ENCODE results near the gene RTKN2.

RTKN2 gene

GRCh38 chr10:62178568-62178967, 90.1 kb downstream of the RTKN2 start:
- Histone ChIP-seq H3K27ac (ENCODE audit: low read depth, low read length) (no peak overlapping the region), H3K4me1 (ENCODE audit: control insufficient read depth, insufficient read depth, low read length) (no peaks in the 10 kb centered on the region), H3K9ac (ENCODE audit: low read length) (no peak overlapping the region), H3K4me3 (ENCODE audit: low read length) (no peak overlapping the region), H3K27me3 (ENCODE audit: control insufficient read depth, insufficient read depth, low read length) (no peaks in the 10 kb centered on the region), H3K36me3 (ENCODE audit: control insufficient read depth, insufficient read depth, low read length) (no peaks in the 10 kb centered on the region)

GRCh38 chr10:62177111-62177510, 91.5 kb downstream of the RTKN2 start:
- Histone ChIP-seq H3K4me3 (ENCODE audit: low read length) (no peak overlapping the region), H3K4me1 (ENCODE audit: control insufficient read depth, insufficient read depth, low read length) (no peaks in the 10 kb centered on the region), H3K9ac (ENCODE audit: low read length) (no peak overlapping the region), H3K27me3 (ENCODE audit: control insufficient read depth, insufficient read depth, low read length) (no peaks in the 10 kb centered on the region), H3K36me3 (ENCODE audit: control insufficient read depth, insufficient read depth, low read length) (no peaks in the 10 kb centered on the region), H3K27ac (ENCODE audit: low read depth, low read length) (no peak overlapping the region)

GRCh38 chr10:62175251-62175650, 93.4 kb downstream of the RTKN2 start:
- Histone ChIP-seq H3K4me3 (ENCODE audit: low read length) (no peak overlapping the region), H3K27me3 (ENCODE audit: control insufficient read depth, insufficient read depth, low read length) (no peaks in the 10 kb centered on the region), H3K36me3 (ENCODE audit: control insufficient read depth, insufficient read depth, low read length) (no peaks in the 10 kb centered on the region), H3K9ac (ENCODE audit: low read length) (no peak overlapping the region), H3K4me1 (ENCODE audit: control insufficient read depth, insufficient read depth, low read length) (no peaks in the 10 kb centered on the region), H3K27ac (ENCODE audit: low read depth, low read length) (no peak overlapping the region)

- Histone ChIP-seq H3K27me3 (ENCODE audit: control insufficient read depth, insufficient read depth, low read length) (no peaks in the 10 kb centered on the region), H3K9ac (ENCODE audit: low read length) (no peak overlapping the region), H3K4me3 (ENCODE audit: low read length) (no peak overlapping the region), H3K36me3 (ENCODE audit: control insufficient read depth, insufficient read depth, low read length) (no peaks in the 10 kb centered on the region), H3K4me1 (ENCODE audit: control insufficient read depth, insufficient read depth, low read length) (no peaks in the 10 kb centered on the region), H3K27ac (ENCODE audit: low read depth, low read length) (no peak overlapping the region)
Measured at GRCh38 chr10:62172465-62172864, 96.2 kb downstream of the RTKN2 start.

GRCh38 chr10:62171791-62172190, 96.9 kb downstream of the RTKN2 start:
- H3K27ac ChIP-seq (ENCODE audit: low read depth, low read length) = no peak overlapping the region
- no peaks in the 10 kb centered on the region for H3K36me3 ChIP-seq (ENCODE audit: control insufficient read depth, insufficient read depth, low read length)
- no peaks in the 10 kb centered on the region for H3K27me3 ChIP-seq (ENCODE audit: control insufficient read depth, insufficient read depth, low read length)
- no peaks in the 10 kb centered on the region for H3K4me1 ChIP-seq (ENCODE audit: control insufficient read depth, insufficient read depth, low read length)
- H3K4me3 ChIP-seq (ENCODE audit: low read length) = no peak overlapping the region
- H3K9ac ChIP-seq (ENCODE audit: low read length) = no peak overlapping the region

- no peak overlapping the region for H3K9ac ChIP-seq (ENCODE audit: low read length)
- no peaks in the 10 kb centered on the region for H3K27me3 ChIP-seq (ENCODE audit: control insufficient read depth, insufficient read depth, low read length)
- no peak overlapping the region for H3K27ac ChIP-seq (ENCODE audit: low read depth, low read length)
- H3K4me3 ChIP-seq (ENCODE audit: low read length) = no peak overlapping the region
- no peaks in the 10 kb centered on the region for H3K4me1 ChIP-seq (ENCODE audit: control insufficient read depth, insufficient read depth, low read length)
- H3K36me3 ChIP-seq (ENCODE audit: control insufficient read depth, insufficient read depth, low read length) = no peaks in the 10 kb centered on the region
Measured at GRCh38 chr10:62170732-62171131, 97.9 kb downstream of the RTKN2 start.

GRCh38 chr10:62166331-62167131, 102.1 kb downstream of the RTKN2 start:
- Histone ChIP-seq H3K9ac (ENCODE audit: low read length) (no peak overlapping the region), H3K27me3 (ENCODE audit: control insufficient read depth, insufficient read depth, low read length) (no peaks in the 10 kb centered on the region), H3K4me3 (ENCODE audit: low read length) (no peak overlapping the region), H3K27ac (ENCODE audit: low read depth, low read length) (no peak overlapping the region), H3K36me3 (ENCODE audit: control insufficient read depth, insufficient read depth, low read length) (no peaks in the 10 kb centered on the region), H3K4me1 (ENCODE audit: control insufficient read depth, insufficient read depth, low read length) (no peaks in the 10 kb centered on the region)

GRCh38 chr10:62165803-62166202, 102.8 kb downstream of the RTKN2 start:
- Histone ChIP-seq H3K27me3 (ENCODE audit: control insufficient read depth, insufficient read depth, low read length) (no peaks in the 10 kb centered on the region), H3K9ac (ENCODE audit: low read length) (no peak overlapping the region), H3K4me3 (ENCODE audit: low read length) (no peak overlapping the region), H3K4me1 (ENCODE audit: control insufficient read depth, insufficient read depth, low read length) (no peaks in the 10 kb centered on the region), H3K36me3 (ENCODE audit: control insufficient read depth, insufficient read depth, low read length) (no peaks in the 10 kb centered on the region), H3K27ac (ENCODE audit: low read depth, low read length) (no peak overlapping the region)

GRCh38 chr10:62163024-62163423, 105.6 kb downstream of the RTKN2 start:
- no peak overlapping the region for H3K4me3 ChIP-seq (ENCODE audit: low read length)
- no peak overlapping the region for H3K9ac ChIP-seq (ENCODE audit: low read length)
- H3K36me3 ChIP-seq (ENCODE audit: control insufficient read depth, insufficient read depth, low read length) = no peaks in the 10 kb centered on the region
- no peaks in the 10 kb centered on the region for H3K4me1 ChIP-seq (ENCODE audit: control insufficient read depth, insufficient read depth, low read length)
- no peaks in the 10 kb centered on the region for H3K27me3 ChIP-seq (ENCODE audit: control insufficient read depth, insufficient read depth, low read length)
- no peak overlapping the region for H3K27ac ChIP-seq (ENCODE audit: low read depth, low read length)

- H3K4me3 ChIP-seq (ENCODE audit: low read length) = no peak overlapping the region
- H3K9ac ChIP-seq (ENCODE audit: low read length) = no peak overlapping the region
- H3K36me3 ChIP-seq (ENCODE audit: control insufficient read depth, insufficient read depth, low read length) = no peaks in the 10 kb centered on the region
- no peak overlapping the region for H3K27ac ChIP-seq (ENCODE audit: low read depth, low read length)
- H3K27me3 ChIP-seq (ENCODE audit: control insufficient read depth, insufficient read depth, low read length) = no peaks in the 10 kb centered on the region
- no peaks in the 10 kb centered on the region for H3K4me1 ChIP-seq (ENCODE audit: control insufficient read depth, insufficient read depth, low read length)
Measured at GRCh38 chr10:62162261-62162981, 106.2 kb downstream of the RTKN2 start.

- Histone ChIP-seq H3K4me1 (ENCODE audit: control insufficient read depth, insufficient read depth, low read length) (no peaks in the 10 kb centered on the region), H3K4me3 (ENCODE audit: low read length) (no peak overlapping the region), H3K36me3 (ENCODE audit: control insufficient read depth, insufficient read depth, low read length) (no peaks in the 10 kb centered on the region), H3K27ac (ENCODE audit: low read depth, low read length) (no peak overlapping the region), H3K9ac (ENCODE audit: low read length) (no peak overlapping the region), H3K27me3 (ENCODE audit: control insufficient read depth, insufficient read depth, low read length) (no peaks in the 10 kb centered on the region)
Measured at GRCh38 chr10:62159351-62159750, 109.3 kb downstream of the RTKN2 start.

GRCh38 chr10:62157601-62158000, 111.0 kb downstream of the RTKN2 start:
- H3K27me3 ChIP-seq (ENCODE audit: control insufficient read depth, insufficient read depth, low read length) = no peaks in the 10 kb centered on the region
- no peaks in the 10 kb centered on the region for H3K36me3 ChIP-seq (ENCODE audit: control insufficient read depth, insufficient read depth, low read length)
- H3K9ac ChIP-seq (ENCODE audit: low read length) = no peak overlapping the region
- H3K27ac ChIP-seq (ENCODE audit: low read depth, low read length) = no peak overlapping the region
- no peaks in the 10 kb centered on the region for H3K4me1 ChIP-seq (ENCODE audit: control insufficient read depth, insufficient read depth, low read length)
- no peak overlapping the region for H3K4me3 ChIP-seq (ENCODE audit: low read length)

All from rectal smooth muscle tissue (tissue), 1 donor.